Inflammatory macrophage treated with lipopolysaccharide for 1 hour (primary cell): ENCODE measurements around the gene MAP2K6.
A peak's percentile ranks its signal among the peaks of the same experiment; 100 is the strongest.

ENCODE experiments used
- DNase-seq, 2 donors: peaks; one replicate each; pipeline ENCODE4 v3.0.0-alpha.2; 2020 to 2022

MAP2K6 gene

DNA sequence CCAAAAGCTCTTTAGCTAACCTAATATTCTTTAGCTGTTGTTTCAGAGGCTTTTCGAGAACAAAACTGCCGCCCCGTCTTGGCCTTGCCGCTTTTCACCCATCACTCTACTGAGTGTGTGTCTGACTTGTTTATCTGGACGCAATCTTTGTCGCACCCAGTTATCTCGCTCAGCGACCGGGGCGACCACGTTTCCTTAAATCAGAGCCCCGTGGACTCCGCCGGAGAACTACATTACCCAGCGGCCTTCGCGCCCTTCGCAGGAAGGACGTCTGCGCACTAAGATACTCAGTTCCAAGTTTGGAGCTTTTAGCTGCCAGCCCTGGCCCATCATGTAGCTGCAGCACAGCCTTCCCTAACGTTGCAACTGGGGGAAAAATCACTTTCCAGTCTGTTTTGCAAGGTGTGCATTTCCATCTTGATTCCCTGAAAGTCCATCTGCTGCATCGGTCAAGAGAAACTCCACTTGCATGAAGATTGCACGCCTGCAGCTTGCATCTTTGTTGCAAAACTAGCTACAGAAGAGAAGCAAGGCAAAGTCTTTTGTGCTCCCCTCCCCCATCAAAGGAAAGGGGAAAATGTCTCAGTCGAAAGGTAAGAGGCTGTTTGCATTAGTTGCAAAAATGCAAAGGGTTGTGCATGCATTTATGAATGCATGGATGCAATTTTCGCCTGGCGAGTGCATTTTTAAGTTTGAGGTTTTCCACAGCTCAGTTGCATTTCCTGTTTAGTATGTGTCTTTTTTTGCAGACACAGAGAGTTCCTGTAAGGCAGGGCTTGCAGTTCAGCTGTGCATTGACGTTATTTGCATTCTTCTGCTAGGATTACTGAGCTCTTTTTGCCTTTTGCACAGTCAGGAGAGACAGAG lies at the start of gene MAP2K6:
Gene MAP2K6 (plus strand): TSS at position 290 of the 867 bp plus-strand sequence. CDS start 288 bp downstream, at position 578.
- DNase-seq, result peak; percentile 60 to 76

DNA sequence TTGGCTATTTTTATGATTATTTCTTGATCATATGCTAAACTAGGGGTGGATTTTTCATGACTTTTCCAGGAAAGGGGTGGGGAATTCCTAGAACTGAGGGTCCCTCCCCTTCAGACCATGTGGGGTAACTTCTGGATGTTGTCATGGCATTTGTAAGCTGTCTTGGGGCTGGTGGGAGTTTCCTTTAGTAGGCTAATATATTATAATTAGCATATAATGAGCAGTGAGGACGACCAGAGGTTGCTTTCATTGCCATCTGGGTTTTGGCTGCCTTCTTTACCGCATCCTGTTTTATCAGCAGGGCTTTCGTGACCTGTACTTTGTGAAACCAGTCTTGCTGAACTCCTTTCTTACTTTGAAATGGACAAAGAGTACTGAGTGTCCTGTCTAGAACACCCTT lies 47.2 kb upstream of the MAP2K6 start:
- peak; percentile 13 to 52 for DNase-seq

DNA sequence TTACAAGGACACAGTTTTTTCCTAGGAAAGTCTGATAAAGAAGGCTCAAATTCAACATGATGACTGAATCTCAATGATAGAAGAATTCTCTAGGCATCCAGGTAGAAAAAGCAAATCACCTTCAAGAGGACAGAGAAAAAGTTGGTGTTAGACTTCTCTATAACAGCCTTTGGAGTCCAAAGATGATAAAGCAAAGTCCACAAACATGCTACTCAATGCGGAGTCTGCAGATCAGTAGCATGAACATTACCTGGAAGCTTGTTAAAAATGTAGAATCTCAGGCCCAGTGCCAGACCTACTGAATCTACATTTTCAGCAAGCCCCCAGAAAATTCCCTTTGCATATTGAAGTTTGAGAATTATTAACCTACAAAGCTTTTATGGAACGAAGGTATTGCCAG lies 41.4 kb upstream of the MAP2K6 start:
- no peak for DNase-seq

DNA sequence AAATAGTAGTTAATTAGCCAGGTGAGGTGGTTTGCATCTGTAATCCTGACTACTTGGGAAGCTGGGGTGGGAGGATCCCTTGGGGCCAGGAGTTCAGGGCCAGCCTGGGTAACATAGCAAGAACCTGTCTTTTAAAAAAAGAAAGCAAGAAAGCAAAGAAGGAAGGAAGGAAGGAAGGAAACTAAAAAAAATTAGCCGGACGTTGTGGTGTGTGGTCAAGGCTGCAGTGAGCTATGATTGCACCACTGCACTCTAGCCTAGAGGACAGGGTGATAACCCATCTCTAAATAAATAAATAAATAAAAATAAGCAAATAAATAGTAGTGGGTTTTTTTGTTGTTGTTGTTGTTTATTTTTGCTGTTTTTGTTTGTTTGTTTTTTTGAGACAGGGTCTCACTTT lies 39.3 kb upstream of the MAP2K6 start:
- peak in 1 of 2 donors; percentile 1 for DNase-seq

DNA sequence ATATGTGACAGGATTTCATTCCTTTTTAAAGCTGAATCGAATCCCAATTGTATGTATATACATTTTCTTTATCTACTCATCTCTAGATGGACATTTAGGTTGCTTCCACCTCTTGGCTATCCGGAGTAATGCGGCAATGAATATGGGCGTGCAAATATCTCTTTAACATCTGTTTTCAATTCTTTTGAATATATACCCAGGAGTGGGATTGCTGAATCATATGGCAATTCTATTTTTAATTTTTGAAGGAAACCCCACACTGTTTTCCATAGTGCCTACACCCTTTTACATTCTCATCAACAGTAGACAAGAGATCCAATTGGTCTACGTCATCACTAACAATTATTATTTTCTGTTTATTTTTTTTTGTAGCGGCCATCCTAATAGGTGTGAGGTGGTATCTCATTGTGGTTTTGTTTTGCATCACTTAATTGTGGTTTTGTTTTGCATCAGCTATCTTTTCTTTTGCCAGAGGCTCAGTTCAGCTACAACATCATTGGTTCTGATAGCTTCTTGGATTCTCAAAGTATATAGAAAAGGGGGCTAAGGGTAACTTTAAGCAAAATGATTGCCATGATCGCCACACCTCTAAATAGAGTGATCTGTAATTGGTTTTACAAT lies 25.6 kb upstream of the MAP2K6 start:
- no peak for DNase-seq

DNA sequence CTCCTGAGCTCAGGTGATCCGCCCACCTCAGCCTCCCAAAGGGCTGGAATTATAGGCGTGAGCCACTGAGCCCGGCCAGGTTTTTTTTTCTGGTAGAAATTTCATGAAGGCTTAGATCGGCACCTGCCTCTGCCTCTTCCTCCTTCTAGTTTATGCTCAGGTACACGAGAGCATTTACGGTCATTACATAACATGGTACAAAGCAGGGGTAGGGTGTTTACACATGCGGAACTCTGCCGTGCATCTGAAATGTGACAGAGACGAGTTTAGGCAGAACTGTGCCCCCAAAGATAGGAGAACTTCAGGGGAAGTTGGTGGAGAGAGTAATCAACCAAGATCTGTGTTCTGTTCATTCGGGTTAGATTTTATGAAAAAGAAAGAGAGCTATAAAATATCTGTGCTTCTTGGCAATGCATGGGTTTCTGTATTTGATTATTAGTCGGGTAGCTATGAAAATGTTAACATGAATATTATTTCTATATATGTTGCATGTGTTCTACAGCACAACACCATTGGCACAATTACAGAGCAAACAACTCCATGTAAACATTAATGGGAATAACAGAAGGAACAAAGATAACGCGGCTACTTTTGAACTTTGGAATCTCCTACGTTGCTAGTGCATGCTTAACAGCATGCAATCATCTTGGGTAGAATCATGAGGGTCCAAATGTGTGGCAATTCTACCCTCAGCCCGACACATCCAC lies 23.5 kb upstream of the MAP2K6 start:
- DNase-seq, result no peak

DNA sequence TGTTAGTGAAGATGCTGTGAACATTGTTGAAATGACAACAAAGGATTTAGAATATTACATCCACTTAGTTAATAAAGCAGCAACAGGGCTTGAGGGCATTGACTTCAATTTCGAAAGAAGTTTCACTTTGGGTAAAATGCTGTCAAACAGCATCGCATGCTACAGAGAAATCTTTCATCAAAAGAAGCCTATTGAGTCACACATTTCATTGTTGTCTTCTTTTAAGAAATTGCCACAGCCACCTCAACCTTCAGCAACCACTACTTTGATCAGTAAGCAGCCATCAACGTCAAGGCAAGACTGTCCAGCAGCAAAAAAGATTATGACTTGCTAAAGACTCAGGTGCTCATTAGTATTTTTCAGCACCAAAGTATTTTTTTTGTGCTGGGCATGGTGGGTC lies 13.2 kb upstream of the MAP2K6 start:
- DNase-seq, result no peak

DNA sequence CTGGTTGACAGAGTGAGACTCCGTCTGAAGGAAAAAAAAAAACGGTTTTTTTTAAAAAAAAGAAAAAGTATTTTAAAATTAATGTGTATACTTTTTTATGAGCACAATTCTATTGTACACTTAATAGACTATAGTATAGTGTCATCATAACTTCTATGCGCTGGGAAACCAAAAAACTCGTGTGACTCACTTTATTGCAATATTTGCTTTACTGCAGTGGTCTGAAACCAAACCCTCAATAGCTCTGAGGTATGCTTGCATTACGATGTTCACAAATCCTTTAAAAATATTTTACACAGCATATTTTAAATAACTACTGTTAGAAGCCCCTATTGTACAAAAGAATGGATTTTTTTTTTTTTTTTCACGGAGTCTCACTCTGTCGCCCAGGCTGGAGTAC lies 12.4 kb upstream of the MAP2K6 start:
- no peak for DNase-seq

DNA sequence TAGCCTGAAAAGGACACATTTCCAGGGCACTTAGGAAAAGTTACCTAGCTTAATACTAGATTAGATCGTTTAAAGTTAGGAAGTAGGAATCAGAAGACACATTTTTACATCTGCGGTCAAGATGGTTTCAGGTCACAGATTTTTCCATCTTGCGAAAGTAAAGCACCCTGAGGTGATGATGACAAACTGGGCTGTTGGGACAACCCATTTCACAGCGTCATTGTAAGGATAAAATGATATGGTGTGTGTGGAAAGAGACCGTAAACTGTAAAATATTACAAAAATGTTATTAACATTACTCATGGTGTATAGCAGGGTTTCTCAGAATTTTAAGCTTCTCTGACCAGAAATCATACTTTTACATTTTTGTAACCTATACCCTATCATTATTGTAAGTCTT lies 10.1 kb upstream of the MAP2K6 start:
- DNase-seq, result no peak

DNA sequence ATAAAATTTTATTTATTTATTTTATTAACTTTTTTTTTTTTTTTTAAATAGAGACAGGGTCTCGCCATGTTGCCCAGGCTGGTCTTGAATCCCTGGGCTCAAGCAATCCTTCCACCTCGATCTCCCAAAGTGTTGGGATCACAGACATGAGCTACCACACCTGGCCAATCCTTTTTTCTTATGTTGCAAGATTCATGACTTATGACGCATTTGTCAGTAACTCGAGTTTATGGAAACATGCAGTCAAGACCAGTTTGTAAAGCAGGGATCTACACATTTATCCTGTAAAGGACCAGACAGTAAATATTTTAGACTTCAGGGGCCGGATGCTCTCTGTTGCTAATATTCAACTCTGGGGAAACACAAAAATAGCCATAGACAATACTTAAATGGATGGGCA lies 9.4 kb upstream of the MAP2K6 start:
- DNase-seq, result no peak

DNA sequence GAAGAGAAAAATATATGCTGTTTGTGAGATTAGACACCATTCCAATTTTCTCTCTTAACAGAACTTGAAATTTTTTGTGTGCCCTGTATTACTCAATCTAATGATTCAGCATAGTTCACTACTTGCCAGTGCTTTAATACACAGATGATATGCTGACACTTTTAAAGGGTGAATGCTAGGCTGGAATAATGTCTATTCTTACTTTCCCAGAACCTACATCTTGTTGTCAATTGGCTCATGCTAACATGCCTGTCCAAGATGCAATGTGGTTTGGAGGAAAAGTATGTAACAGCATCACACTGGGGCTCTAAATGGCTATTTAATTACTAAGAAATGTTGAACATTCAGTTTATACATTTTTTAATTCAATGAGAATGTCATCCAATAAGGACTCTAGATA lies 7.6 kb upstream of the MAP2K6 start:
- DNase-seq, result no peak

DNA sequence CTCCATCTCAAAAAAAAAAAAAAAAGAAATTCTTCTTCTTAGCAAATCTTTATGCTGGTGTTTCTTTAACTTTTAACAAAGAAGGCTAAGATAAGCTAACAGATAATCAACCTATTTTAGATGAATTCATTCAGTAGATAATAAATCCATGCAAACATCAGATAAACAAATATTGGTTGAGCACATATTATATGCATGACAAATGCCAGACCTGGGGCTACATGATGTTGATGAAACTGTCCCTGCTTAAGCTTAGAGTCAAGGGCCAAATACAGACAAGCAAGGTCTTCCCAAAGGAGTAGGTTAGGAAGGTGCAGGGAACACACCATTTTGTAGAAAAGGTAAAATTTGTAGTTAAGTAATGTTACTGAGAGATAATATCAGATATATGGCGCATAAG lies 6.7 kb upstream of the MAP2K6 start:
- DNase-seq, result no peak

DNA sequence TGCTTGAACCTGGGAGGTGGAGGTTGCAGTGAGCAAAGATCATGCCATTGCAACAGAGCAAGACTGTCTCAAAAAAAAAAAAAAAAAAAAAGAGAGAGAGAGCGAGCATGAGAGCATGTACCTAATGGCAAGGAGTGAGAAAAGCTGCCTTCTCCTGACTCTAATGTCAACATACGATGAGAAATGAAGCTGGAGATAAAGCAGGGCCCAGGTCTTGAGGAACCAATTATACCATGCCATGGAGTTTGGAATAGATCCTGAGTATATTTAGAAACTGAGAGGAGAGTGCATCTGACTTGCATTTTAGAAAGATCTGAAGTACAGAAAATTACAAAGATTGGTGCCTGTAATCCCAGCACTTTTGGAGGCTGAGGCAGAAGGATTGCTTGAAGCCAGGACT lies 3.8 kb upstream of the MAP2K6 start:
- no peak for DNase-seq

DNA sequence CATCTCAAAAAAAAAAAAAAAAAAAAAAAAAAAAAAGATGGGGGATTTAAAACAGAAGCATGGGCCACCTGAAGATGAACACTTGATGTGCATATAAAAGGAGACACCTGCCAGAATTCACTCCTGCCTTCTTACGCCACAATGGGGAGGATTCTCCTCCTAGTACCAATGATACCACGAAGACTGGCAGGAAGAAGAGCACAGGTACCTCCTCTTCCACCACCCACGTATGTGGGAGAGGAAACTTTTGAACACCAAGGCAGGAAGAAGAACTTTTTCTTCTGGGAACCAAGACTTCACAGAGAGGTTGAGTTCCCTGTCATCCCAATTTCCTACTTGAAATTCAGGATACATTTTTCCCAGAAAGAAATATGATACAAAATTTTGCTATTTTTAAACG lies 2.7 kb upstream of the MAP2K6 start:
- DNase-seq, result no peak

DNA sequence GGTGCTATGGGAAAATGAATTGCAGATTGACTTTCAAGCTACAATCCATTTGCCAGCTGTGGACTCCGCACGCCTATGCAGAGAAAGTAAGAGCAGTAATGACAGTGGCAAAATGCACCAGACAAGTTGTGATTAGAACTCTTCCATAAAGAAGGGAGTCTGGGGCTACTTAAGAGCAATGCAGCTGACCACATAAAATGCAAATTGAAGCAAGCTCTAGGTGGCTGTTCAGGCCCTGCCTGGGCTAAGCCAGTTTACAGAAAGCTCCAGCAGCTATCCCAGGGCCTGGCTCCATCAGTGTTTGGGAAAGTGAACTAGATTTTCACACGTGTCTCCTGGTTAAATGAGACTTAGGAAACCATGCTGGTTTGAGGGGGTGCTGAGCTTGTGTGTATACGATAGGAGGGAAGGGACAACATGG lies 2.2 kb upstream of the MAP2K6 start:
- no peak for DNase-seq

DNA sequence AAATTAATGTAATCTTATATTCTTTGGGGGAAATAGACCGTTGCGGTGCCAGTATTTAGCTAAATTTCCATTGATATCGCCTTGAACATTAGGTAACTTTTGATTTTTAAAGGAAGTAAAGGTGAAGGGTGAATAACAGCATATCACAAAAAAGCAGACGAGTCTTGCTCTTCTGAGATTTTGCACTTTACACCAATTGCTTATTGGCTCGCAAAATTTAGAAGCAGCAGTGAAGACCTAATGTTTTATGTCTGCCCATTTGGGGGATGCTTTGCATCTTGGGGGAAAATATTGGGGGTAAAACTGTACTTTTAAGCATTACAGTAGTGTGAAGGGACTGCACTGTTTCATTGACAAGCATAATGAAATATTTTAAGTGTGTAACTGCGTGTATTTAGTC lies 934 bp downstream of the MAP2K6 start:
- DNase-seq, result no peak

DNA sequence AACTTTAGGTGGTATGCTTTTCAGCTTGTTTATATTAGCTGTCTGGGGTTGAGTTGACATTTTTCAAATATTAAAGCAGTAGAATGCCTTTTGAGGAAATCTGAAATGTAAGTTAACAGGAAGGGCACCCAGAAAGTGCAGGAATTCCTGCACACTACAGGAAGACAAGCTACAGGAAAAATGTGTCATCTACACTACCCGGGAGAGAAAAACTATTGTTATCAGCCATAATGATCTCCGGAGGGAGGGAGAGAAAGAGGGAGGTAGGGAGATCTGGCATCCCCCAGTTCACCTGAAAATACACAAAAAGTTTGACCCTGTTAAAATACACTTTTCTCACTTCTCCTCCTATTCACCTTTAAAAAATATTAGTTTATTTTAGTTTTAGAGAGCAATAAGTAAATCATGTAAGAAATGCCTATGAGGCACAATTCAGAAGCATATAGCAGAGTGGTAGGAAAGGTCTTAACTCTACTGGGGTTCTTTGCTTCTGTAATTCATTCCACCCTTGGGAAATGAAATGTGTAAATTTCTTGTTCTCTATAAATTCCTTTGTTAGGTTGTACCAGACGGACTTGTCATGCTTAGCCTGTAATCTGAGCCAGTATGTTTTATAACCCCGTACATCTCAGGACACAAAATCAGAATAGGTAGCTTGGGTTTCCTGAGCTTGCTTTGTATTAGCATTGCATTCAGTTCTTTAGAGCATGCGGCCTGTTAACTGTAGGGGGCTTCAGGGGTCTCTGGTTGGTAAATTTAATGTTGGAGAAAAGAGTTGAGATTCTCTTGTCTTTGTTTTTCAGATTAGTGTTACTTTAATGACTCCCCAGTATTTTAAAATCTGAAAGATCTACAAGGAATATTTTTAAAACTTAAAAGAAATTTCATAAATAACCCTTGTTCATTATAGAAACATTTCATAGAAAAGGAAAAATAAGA lies 3.3 kb downstream of the MAP2K6 start:
- no peak for DNase-seq

DNA sequence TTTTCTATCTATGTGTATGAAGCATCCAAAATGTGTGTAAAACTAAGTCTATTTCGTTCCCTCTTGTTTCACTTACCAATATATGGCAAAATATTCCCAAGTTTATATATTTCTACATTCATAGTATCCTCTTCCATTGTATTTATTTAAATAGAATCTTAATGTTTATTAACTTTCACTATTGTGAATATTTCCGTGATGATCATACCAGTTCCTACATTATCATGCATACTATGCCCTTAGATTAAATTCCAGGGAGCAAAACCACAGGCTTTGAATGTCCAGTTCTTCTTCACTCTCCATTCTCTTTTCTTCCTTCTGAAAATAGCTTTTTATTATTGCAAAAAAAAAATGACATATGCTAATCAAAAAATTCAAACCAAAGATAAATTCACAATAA lies 4.0 kb downstream of the MAP2K6 start:
- DNase-seq, result no peak

DNA sequence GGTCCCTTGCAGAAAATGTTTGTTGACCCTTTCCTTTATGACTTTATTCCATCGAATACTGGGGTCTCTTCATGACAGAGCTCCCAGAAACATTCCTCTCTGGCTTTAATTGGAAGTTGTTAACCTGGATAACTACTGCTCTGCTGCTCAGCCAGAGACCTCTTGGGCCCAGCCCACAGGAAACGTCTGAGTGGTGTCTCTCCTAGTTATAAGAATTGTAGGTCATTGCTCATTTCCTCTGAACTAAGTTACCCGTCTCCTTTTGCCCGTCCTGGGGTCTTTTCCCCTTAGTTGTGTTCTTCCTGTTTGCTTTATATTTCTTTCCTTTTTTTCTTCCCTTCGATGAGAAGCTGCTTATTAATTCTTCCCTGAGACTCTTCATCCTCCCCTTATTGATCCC lies 9.0 kb downstream of the MAP2K6 start:
- no peak for DNase-seq

DNA sequence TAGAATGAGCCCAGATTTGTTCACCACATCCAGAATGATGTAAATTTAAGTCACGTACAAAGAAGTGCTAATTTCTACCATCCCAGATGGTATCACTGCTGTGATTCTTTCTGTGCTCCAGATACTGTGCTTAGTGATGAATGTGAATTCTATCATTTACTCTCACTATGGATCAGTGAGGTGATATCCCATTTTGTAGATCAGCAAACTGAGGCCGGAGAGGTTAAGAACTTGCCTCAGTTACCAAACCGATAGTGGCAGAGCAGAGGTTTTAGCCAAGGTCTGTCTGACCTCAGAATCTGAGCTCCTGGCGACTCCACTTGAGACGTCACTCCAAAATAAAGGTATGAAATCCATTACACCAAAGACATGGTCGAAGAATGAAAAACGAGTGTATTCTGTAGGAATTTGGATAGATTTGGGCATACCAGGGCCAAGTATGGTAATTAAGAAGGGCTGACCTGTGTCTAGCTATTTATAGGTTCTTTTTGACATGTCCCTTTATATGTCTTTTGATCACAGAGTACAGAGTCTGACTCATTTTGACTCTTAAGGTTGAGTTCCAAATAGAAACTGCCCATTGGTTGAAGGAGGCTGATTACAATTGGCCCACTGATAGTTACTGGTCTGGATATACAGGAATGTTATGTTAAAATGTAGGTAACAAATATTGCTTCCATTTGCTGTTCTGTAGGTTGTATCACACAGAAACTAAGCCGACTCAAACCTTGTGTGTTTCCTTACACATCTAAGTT lies 10.0 kb downstream of the MAP2K6 start:
- no peak for DNase-seq

DNA sequence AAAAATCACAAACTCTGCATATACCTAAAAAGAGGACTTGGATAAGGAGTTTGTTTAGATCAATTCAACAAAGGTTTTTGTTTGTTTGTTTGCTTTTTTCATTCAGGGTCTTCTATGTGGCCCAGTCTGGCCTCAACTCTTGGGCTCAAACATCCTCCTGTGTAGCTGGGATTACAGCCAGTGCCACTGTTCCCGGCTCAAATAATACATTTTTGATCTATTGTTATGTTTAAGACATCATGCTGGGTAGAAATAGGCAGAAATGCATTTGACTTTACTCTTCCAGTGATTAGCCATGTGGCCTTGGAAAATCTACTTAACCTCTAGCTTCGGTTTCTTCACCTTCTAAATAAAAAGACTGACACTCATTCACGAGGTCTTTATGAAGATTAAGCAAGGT lies 11.5 kb downstream of the MAP2K6 start:
- no peak for DNase-seq
